VCaP (cell line): Measurements from ENCODE around the gene GALNT13.

Source experiments
- H3K27ac ChIP-seq: fragments of 450-650 bp; 2 replicates; pipeline ENCODE4 v1.5.1; 2017
- TF ChIP-seq, protein P1 (sequence below): fragments of 450-650 bp; conservative IDR thresholded peaks from 2 replicates; pipeline ENCODE4 v1.5.1; 2017; ENCODE audit warnings: mild to moderate bottlenecking, moderate library complexity

Gene GALNT13

GRCh38 chr2:154187948-154188347 is 316.2 kb downstream of the GALNT13 start:
- TF ChIP-seq, protein P1, sequence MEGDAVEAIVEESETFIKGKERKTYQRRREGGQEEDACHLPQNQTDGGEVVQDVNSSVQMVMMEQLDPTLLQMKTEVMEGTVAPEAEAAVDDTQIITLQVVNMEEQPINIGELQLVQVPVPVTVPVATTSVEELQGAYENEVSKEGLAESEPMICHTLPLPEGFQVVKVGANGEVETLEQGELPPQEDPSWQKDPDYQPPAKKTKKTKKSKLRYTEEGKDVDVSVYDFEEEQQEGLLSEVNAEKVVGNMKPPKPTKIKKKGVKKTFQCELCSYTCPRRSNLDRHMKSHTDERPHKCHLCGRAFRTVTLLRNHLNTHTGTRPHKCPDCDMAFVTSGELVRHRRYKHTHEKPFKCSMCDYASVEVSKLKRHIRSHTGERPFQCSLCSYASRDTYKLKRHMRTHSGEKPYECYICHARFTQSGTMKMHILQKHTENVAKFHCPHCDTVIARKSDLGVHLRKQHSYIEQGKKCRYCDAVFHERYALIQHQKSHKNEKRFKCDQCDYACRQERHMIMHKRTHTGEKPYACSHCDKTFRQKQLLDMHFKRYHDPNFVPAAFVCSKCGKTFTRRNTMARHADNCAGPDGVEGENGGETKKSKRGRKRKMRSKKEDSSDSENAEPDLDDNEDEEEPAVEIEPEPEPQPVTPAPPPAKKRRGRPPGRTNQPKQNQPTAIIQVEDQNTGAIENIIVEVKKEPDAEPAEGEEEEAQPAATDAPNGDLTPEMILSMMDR, result no peak
- H3K27ac ChIP-seq, result no peak overlapping the region

DNA sequence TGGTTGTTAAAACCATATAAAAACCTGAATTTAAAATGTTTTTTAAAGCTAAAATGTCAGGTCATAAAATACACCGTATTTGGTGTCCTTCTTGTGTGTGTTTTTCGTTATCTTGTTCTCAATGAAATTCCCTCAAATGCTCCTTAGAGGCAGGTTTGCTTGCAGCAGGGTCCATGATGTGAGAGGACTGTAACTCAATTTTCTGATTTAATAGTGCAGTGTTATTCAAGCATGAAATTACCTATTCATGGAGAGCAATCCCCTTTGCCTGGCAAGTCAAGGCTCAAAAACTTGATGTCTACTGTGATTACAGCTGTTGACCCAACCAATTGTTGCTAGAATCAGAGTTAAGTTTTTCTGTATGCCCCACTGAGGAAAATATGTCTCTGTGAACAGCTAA is 318.2 kb downstream of the GALNT13 start:
- no peak overlapping the region for H3K27ac ChIP-seq
- TF ChIP-seq, protein P1, result no peak

- TF ChIP-seq, protein P1, result no peak
- no peak overlapping the region for H3K27ac ChIP-seq
Measured at GRCh38 chr2:154193246-154193645, 321.5 kb downstream of the GALNT13 start.

DNA sequence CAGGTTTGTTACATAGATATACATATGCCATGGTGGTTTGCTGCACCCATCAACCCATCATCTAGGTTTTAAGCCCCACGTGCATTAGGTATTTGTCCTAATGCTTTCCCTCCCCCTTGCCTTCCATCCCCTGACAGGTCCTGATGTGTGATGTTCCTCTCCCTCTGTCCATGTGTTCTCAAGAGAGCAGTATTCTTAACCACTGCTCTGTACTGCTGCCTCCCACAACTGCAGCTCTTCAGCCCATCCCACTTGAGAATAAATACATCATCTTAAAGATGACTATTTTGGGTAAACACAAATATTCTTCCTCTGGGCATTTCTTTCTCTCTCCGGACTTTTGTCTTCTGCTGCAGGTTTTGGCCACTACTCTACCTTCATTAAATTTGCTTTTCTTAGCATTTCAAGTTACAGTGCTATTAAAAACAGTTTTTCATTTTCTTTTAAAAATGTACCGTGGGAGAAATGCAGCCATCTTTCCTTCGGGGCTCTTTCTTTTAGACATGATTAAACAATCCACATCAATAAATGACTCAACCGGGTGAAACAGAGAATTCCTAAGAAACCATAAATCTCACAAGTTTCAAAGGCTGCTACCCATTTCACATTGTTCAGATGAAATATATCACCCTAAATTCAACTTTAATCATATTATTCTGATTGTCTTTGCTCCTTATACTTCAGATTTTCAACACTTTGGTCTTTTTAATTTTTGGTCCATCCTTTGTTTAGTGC is 323.4 kb downstream of the GALNT13 start:
- no peak overlapping the region for H3K27ac ChIP-seq

GRCh38 chr2:154195644-154196195 is 324.0 kb downstream of the GALNT13 start:
- H3K27ac ChIP-seq, result no peak overlapping the region
- TF ChIP-seq, protein P1, result no peak

More for the DNA sequence above, 323.4 kb downstream of the GALNT13 start:
- TF ChIP-seq, protein P1, result no peak

DNA sequence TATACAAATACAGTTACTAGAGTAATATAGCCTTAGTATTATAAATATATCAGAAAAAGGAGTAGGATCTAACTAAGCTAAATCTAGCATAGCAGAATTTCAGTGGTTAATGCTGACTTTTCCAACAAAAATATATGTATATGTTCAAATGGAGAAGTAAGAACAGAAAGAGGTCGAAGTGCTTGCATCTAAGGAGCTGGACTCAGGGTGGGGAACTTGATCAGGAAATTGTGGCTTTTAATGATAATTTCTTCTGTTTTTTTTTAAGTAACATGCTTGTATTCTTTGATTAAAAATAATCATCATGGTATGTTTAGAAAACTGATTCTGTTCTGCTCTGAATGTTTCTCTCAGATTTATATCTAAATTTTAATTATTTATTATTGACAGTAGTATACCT is 327.1 kb downstream of the GALNT13 start:
- TF ChIP-seq, protein P1, result no peak
- H3K27ac ChIP-seq, result no peak overlapping the region

- H3K27ac ChIP-seq, result no peak overlapping the region
- TF ChIP-seq, protein P1, result no peak
Measured at GRCh38 chr2:154203206-154203605, 331.5 kb downstream of the GALNT13 start.
